HCT116 (cell line): ENCODE results near the gene TAF1C.

ENCODE experiments used
- CEBPB ChIP-seq: IDR thresholded peaks from 2 replicates; pipeline ENCODE4 v1.6.1; 2012; ENCODE audit warnings: low read depth
- POLR2A ChIP-seq: IDR thresholded peaks from 2 replicates; pipeline ENCODE4 v1.7.0; 2011; ENCODE audit warnings: borderline replicate concordance; ENCODE audit not compliant: insufficient read depth, insufficient read length; ENCODE audit errors: extremely low read depth
- POLR2AphosphoS5 ChIP-seq: IDR thresholded peaks from 2 replicates; pipeline ENCODE4 v1.6.1; 2011; ENCODE audit warnings: mild to moderate bottlenecking, low read depth, low read length, moderate library complexity
- RAD21 ChIP-seq: IDR thresholded peaks from 2 replicates; pipeline ENCODE4 v1.6.1; 2012; ENCODE audit warnings: low read depth, mild to moderate bottlenecking
- ZFX ChIP-seq: fragments of 450-650 bp; IDR thresholded peaks from 2 replicates; pipeline ENCODE4 v1.6.1; 2017
- TF ChIP-seq, protein P1 (sequence below), 3 experiments: fragments of 200-600 bp in 1 of 3; sonication (generic) in 1 of 3; IDR thresholded peaks in 2 of 3; conservative IDR thresholded peaks in 1 of 3; 2 replicates each; pipeline ENCODE4 v1.5.1; 2012 to 2017; ENCODE audit warnings: low read depth in 2 of 3, low read length in 2 of 3, antibody characterized with exemption in 1 of 3, borderline replicate concordance in 1 of 3, control low read depth in 1 of 3, mild to moderate bottlenecking in 1 of 3, mixed read lengths in 1 of 3, mixed run types in 1 of 3, moderate library complexity in 1 of 3; ENCODE audit not compliant: insufficient read depth in 1 of 3
- TF ChIP-seq, protein P2 (sequence below): IDR thresholded peaks from 2 replicates; pipeline ENCODE4 v1.6.1; 2011; ENCODE audit warnings: mild to moderate bottlenecking, low read length, moderate library complexity; ENCODE audit not compliant: insufficient replicate concordance; ENCODE audit errors: extremely low read depth
- TF ChIP-seq, protein P3 (sequence below): IDR thresholded peaks from 2 replicates; pipeline ENCODE4 v1.6.1; 2012
- TF ChIP-seq, protein P4 (sequence below): IDR thresholded peaks from 2 replicates; pipeline ENCODE4 v1.6.1; 2012

DNA sequence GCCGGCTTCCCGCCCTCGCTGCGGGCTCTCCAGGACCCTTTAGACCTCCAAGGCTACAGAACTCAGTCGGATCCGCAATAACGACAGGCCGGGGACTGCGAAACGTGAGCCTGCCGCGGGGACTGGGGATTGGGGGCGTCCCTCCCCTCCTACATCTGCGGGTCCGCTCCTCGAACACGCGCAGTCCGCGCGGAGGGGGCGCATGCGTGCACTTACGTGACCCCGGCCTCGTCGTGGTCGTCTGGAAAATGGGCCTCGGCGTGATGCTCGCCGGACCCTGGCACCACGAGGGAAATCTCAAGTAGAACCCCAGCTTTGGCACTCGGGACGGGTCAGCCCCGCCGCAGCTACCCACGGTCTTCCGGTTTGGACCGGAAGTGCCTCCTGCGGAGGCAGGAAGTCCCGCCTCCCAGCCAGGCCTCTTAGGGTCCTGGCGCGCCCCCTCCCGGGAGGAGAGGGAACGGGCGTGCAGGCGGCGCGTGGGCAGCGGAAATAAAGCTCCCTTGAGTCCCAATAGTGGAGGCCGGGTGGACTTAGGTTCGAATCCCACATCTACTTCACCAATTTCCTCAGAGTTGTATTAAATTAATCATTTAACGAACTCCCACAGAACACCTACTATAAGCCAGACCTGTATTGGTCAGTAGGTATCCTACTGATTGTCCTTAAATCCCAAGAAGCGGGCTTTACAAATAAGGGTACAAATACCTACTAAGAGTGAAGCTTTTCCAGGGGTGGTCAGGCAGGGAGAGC, at the start of gene TAF1C:
- TF ChIP-seq CEBPB, result no peak
- TF ChIP-seq, protein P1, sequence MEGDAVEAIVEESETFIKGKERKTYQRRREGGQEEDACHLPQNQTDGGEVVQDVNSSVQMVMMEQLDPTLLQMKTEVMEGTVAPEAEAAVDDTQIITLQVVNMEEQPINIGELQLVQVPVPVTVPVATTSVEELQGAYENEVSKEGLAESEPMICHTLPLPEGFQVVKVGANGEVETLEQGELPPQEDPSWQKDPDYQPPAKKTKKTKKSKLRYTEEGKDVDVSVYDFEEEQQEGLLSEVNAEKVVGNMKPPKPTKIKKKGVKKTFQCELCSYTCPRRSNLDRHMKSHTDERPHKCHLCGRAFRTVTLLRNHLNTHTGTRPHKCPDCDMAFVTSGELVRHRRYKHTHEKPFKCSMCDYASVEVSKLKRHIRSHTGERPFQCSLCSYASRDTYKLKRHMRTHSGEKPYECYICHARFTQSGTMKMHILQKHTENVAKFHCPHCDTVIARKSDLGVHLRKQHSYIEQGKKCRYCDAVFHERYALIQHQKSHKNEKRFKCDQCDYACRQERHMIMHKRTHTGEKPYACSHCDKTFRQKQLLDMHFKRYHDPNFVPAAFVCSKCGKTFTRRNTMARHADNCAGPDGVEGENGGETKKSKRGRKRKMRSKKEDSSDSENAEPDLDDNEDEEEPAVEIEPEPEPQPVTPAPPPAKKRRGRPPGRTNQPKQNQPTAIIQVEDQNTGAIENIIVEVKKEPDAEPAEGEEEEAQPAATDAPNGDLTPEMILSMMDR (IDR thresholded peaks at IDR 0.05 in 2 of 3, conservative IDR thresholded peaks at IDR 0.05 in 1 of 3; ENCODE audit: borderline replicate concordance in 1 of 3, insufficient read depth in 1 of 3, low read depth in 2 of 3, low read length in 2 of 3), result peak; percentile 96 to 100 (median 99)
- TF ChIP-seq RAD21, result peak; percentile 99
- TF ChIP-seq, protein P2, sequence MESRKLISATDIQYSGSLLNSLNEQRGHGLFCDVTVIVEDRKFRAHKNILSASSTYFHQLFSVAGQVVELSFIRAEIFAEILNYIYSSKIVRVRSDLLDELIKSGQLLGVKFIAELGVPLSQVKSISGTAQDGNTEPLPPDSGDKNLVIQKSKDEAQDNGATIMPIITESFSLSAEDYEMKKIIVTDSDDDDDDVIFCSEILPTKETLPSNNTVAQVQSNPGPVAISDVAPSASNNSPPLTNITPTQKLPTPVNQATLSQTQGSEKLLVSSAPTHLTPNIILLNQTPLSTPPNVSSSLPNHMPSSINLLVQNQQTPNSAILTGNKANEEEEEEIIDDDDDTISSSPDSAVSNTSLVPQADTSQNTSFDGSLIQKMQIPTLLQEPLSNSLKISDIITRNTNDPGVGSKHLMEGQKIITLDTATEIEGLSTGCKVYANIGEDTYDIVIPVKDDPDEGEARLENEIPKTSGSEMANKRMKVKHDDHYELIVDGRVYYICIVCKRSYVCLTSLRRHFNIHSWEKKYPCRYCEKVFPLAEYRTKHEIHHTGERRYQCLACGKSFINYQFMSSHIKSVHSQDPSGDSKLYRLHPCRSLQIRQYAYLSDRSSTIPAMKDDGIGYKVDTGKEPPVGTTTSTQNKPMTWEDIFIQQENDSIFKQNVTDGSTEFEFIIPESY, result no peak
- TF ChIP-seq POLR2A, result peak; percentile 67
- TF ChIP-seq, protein P3, sequence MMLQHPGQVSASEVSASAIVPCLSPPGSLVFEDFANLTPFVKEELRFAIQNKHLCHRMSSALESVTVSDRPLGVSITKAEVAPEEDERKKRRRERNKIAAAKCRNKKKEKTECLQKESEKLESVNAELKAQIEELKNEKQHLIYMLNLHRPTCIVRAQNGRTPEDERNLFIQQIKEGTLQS, result no peak
- TF ChIP-seq, protein P4, sequence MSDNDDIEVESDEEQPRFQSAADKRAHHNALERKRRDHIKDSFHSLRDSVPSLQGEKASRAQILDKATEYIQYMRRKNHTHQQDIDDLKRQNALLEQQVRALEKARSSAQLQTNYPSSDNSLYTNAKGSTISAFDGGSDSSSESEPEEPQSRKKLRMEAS, result peak; percentile 93
- TF ChIP-seq ZFX, result no peak
- TF ChIP-seq POLR2AphosphoS5, result peak; percentile 98
